Prostate gland (tissue), 2 donors: Measurements from ENCODE around the gene FMNL3.
A peak's percentile ranks its signal among the peaks of the same experiment; 100 is the strongest.

ENCODE experiments used
- CTCF ChIP-seq, 4 experiments: fragments of 200-600 bp in 2 of 4; fragments of 450-650 bp in 2 of 4; sonication (generic) in 2 of 4; IDR thresholded peaks; 1 replicate in 3 of 4; 2 replicates in 1 of 4; pipeline ENCODE4 v1.5.1; 2016 to 2019; ENCODE audit warnings: antibody characterized with exemption in 4 of 4, mild to moderate bottlenecking in 2 of 4, moderate library complexity in 2 of 4
- POLR2A ChIP-seq: fragments of 450-650 bp; IDR thresholded peaks from one replicate; pipeline ENCODE4 v1.6.1; 2016; ENCODE audit warnings: antibody characterized with exemption, mild to moderate bottlenecking

- no peak for TF ChIP-seq POLR2A
- peak in 3 of 4 experiments; percentile 29 to 63 (median 61) for TF ChIP-seq CTCF (IDR thresholded peaks at IDR 0.05)
Measured at GRCh38 chr12:49636979-49637755, 70.0 kb downstream of the FMNL3 start.
